Measurements from ENCODE around the gene LYSET. TPM values are rescaled to one million over a fixed set of nuclear protein-coding genes. Genes with fewer than 3 reads are reported as not detected.
"Not testable (repeated sequence)": the region's sequence is repeated elsewhere in the genome, so short reads cannot be mapped to it uniquely, and the experiment has no call there.

LYSET gene
- total RNA-seq, 2 experiments from 2014 or later: 5.8 TPM

- H3K9me3 ChIP-seq (ENCODE audit: control insufficient read depth in 1 of 2, insufficient read depth in 1 of 2, low read length in 2 of 2); DNase-seq; CTCF ChIA-PET; H3K36me3 ChIP-seq (ENCODE audit: insufficient read depth, low read length); H3K36me3 Mint-ChIP-seq (ENCODE audit: low read depth); POLR2A ChIA-PET; H3K27ac ChIP-seq (ENCODE audit: low read depth in 1 of 2, low read length in 2 of 2); H3K27ac Mint-ChIP-seq; H3K4me3 Mint-ChIP-seq; H3K27me3 ChIP-seq (ENCODE audit: control insufficient read depth in 1 of 2, insufficient read depth in 2 of 2, low read length in 2 of 2); ATAC-seq (ENCODE audit: poor library complexity); H3K4me1 ChIP-seq (ENCODE audit: insufficient read depth, low read length); H3K9me3 Mint-ChIP-seq; intact Hi-C loops (cut with DNase I, micrococcal nuclease); H3K27me3 Mint-ChIP-seq; H3K4me1 Mint-ChIP-seq (ENCODE audit: low read depth); H3K4me3 ChIP-seq (ENCODE audit: low read length): not testable (repeated sequence)
Measured at GRCh38 chr14:93170141-93170540, 15.0 kb upstream of the LYSET start.

GRCh38 chr14:93171376-93171775 lies 13.7 kb upstream of the LYSET start:
- ATAC-seq (ENCODE audit: poor library complexity): no peak
- H3K36me3 ChIP-seq (ENCODE audit: insufficient read depth, low read length): no peaks in the 10 kb centered on the region
- Mint-ChIP-seq H3K27me3 (no peaks in the 10 kb centered on the region), H3K36me3 (ENCODE audit: low read depth) (no peaks in the 10 kb centered on the region), H3K27ac (no peak overlapping the region), H3K9me3 (no peaks in the 10 kb centered on the region), H3K4me1 (ENCODE audit: low read depth) (no peaks in the 10 kb centered on the region), H3K4me3 (no peak overlapping the region)
- peaks cover 0 to 3% of the 10 kb centered on the region in 2 experiments for H3K27me3 ChIP-seq (ENCODE audit: control insufficient read depth in 1 of 2, insufficient read depth in 2 of 2, low read length in 2 of 2)
- H3K9me3 ChIP-seq (ENCODE audit: control insufficient read depth in 1 of 2, insufficient read depth in 1 of 2, low read length in 2 of 2): no peaks in the 10 kb centered on the region
- intact Hi-C loops (cut with DNase I, micrococcal nuclease): no loop called here
- TF ChIP-seq CTCF (IDR thresholded peaks at IDR 0.05): no peak
- DNase-seq: no peak
- H3K4me1 ChIP-seq (ENCODE audit: insufficient read depth, low read length): no peaks in the 10 kb centered on the region
- ChIA-PET POLR2A (no interaction called here), CTCF (interaction anchor here (0.6 kb wide), 1 partner anchor 8 kb away, joined by 5 read pairs; no protein-coding TSS in a partner anchor)
- H3K4me3 ChIP-seq (ENCODE audit: low read length): no peak overlapping the region
- no peak overlapping the region for H3K27ac ChIP-seq (ENCODE audit: low read depth in 1 of 2, low read length in 2 of 2)

GRCh38 chr14:93173943-93174395 lies 11.1 kb upstream of the LYSET start:
- intact Hi-C loops (cut with DNase I, micrococcal nuclease): no loop called here
- H3K4me3 Mint-ChIP-seq: no peak overlapping the region
- ATAC-seq (ENCODE audit: poor library complexity) (no peak), DNase-seq (no peak)
- H3K36me3 Mint-ChIP-seq (ENCODE audit: low read depth): no peaks in the 10 kb centered on the region
- H3K27ac Mint-ChIP-seq: no peak overlapping the region
- H3K27me3 ChIP-seq (ENCODE audit: control insufficient read depth in 1 of 2, insufficient read depth in 2 of 2, low read length in 2 of 2): peaks cover 0 to 3% of the 10 kb centered on the region in 2 experiments
- H3K4me1 ChIP-seq (ENCODE audit: insufficient read depth, low read length): no peaks in the 10 kb centered on the region
- POLR2A ChIA-PET: interaction anchor here (2.8 kb wide), 1 partner anchor 10 kb away, joined by 9 read pairs; the partner anchor contains the start of genes LYSET and MOAP1
- H3K9me3 ChIP-seq (ENCODE audit: control insufficient read depth in 1 of 2, insufficient read depth in 1 of 2, low read length in 2 of 2): no peaks in the 10 kb centered on the region
- no peaks in the 10 kb centered on the region for H3K9me3 Mint-ChIP-seq
- CTCF ChIA-PET: interaction anchor here (0.6 kb wide), 1 partner anchor 70 kb away, joined by 3 read pairs; no protein-coding TSS in a partner anchor
- peaks cover 3% of the 10 kb centered on the region for H3K4me1 Mint-ChIP-seq (ENCODE audit: low read depth)
- no peak overlapping the region for H3K4me3 ChIP-seq (ENCODE audit: low read length)
- H3K27me3 Mint-ChIP-seq: no peaks in the 10 kb centered on the region
- no peaks in the 10 kb centered on the region for H3K36me3 ChIP-seq (ENCODE audit: insufficient read depth, low read length)
- no peak overlapping the region for H3K27ac ChIP-seq (ENCODE audit: low read depth in 1 of 2, low read length in 2 of 2)
- TF ChIP-seq CTCF (IDR thresholded peaks at IDR 0.05): no peak

- H3K27ac Mint-ChIP-seq; H3K27ac ChIP-seq (ENCODE audit: low read depth in 1 of 2, low read length in 2 of 2); H3K4me1 ChIP-seq (ENCODE audit: insufficient read depth, low read length); H3K36me3 Mint-ChIP-seq (ENCODE audit: low read depth); H3K9me3 Mint-ChIP-seq; H3K4me3 Mint-ChIP-seq; H3K27me3 ChIP-seq (ENCODE audit: control insufficient read depth in 1 of 2, insufficient read depth in 2 of 2, low read length in 2 of 2); ATAC-seq (ENCODE audit: poor library complexity); DNase-seq; H3K4me1 Mint-ChIP-seq (ENCODE audit: low read depth); H3K27me3 Mint-ChIP-seq; H3K4me3 ChIP-seq (ENCODE audit: low read length); H3K9me3 ChIP-seq (ENCODE audit: control insufficient read depth in 1 of 2, insufficient read depth in 1 of 2, low read length in 2 of 2); H3K36me3 ChIP-seq (ENCODE audit: insufficient read depth, low read length): not testable (repeated sequence)
- ChIA-PET POLR2A (interaction anchor here (2.8 kb wide), 1 partner anchor 10 kb away, joined by 9 read pairs; the partner anchor contains the start of genes LYSET and MOAP1), CTCF (interaction anchor here (0.6 kb wide), 1 partner anchor 70 kb away, joined by 3 read pairs; no protein-coding TSS in a partner anchor)
- intact Hi-C loops (cut with DNase I, micrococcal nuclease): loop anchor here in 1 of 2 experiments (5.0 kb wide), 1 partner anchor 43 kb away; no protein-coding TSS in a partner anchor
Measured at GRCh38 chr14:93174731-93175130, 10.4 kb upstream of the LYSET start.

Data from CD4-positive, alpha-beta T cell (primary cell).